Activated naive CD4-positive, alpha-beta T cell treated with anti-CD3 and anti-CD28 coated beads, Interleukin-2, amount 10 ng/mL, durations not matched to agents 7 days and 5 days (primary cell): ENCODE measurements around the gene OR1A1.
"Not testable (repeated sequence)": the region's sequence is repeated elsewhere in the genome, so short reads cannot be mapped to it uniquely, and the experiment has no call there.

ENCODE experiments used
- CTCF ChIA-PET: fragments of 350-600 bp; sonication (Branson Sonifier 250); formaldehyde crosslinking; loops from one replicate; lab custom pipeline; 2021; ENCODE audit warnings: antibody characterized with exemption; lab: Charles Lee
- DNase-seq: peaks from one replicate; pipeline ENCODE4 v3.0.0-alpha.2; 2020
- H3K27ac Mint-ChIP-seq: one replicate; pipeline ENCODE4 v1.8.0; 2021; ENCODE audit warnings: mild to moderate bottlenecking, moderate library complexity, mixed read lengths
- H3K27me3 Mint-ChIP-seq: one replicate; pipeline ENCODE4 v1.8.0; 2021; ENCODE audit warnings: mild to moderate bottlenecking, mixed read lengths
- H3K36me3 Mint-ChIP-seq: one replicate; pipeline ENCODE4 v1.8.0; 2021; ENCODE audit warnings: mixed read lengths
- H3K4me1 Mint-ChIP-seq: one replicate; pipeline ENCODE4 v1.8.0; 2021; ENCODE audit warnings: mixed read lengths
- H3K4me3 Mint-ChIP-seq: one replicate; pipeline ENCODE4 v1.8.0; 2021; ENCODE audit warnings: mild to moderate bottlenecking, moderate library complexity, mixed read lengths
- H3K9me3 Mint-ChIP-seq: one replicate; pipeline ENCODE4 v1.8.0; 2021; ENCODE audit warnings: mixed read lengths

The OR1A1 gene, protein sequence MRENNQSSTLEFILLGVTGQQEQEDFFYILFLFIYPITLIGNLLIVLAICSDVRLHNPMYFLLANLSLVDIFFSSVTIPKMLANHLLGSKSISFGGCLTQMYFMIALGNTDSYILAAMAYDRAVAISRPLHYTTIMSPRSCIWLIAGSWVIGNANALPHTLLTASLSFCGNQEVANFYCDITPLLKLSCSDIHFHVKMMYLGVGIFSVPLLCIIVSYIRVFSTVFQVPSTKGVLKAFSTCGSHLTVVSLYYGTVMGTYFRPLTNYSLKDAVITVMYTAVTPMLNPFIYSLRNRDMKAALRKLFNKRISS

DNA sequence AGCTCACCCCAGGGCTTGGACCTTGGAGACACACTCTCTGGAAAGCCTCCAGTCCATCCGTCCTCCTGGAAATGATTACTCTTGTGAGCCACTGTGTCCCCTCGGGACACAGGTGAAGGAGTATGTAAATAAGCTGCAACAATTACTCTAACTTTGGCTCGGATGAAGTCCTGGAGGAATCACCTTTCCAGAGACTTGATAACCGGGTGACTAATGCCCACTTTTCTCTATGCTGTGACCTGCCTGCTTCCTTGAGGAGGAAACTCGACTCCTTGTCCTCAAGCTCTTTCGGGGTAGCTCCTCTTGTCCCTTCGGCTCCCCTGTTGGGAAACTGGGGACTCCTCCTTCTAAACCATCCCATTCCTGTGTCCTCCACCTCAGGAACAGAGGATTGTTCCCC, at the start of gene OR1A1:
Gene OR1A1, plus strand, starts transcription at position 301 of the 400 bp plus-strand sequence. CDS start 7,954 bp downstream, outside the sequence.
- Mint-ChIP-seq H3K4me1 (no peaks in the 10 kb centered on the region), H3K4me3 (no peak within 1 kb of the TSS), H3K27ac (no peak within 1 kb of the TSS), H3K27me3 (no peaks in the 10 kb centered on the region), H3K9me3 (peaks cover 4% of the 10 kb centered on the region), H3K36me3 (no peaks in the 10 kb centered on the region)
- CTCF ChIA-PET = interaction anchor here (0.6 kb wide), 1 partner anchor 159 kb away, joined by 3 read pairs; no protein-coding TSS in a partner anchor
- DNase-seq = no peak

DNA sequence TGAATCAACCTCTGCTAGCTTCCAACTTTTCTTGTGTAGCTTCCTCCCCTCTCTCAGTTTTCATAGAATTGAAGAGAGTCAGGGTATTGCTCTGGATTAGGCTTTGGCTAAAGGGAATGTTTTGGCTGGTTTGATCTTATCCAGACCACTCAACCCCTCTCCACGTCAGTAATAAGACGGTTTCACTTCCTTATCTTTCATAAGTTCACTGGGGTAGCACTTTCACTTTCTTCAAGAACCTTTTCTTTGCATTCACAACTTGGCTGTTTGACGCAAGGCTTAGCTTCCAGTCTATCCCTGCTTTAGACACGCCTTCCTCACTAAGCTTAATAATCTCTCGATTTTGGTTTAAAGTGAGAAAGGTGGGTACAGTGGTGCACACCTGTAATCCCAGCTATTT, 39.9 kb upstream of the OR1A1 start:
- Mint-ChIP-seq H3K4me1 (peaks cover 3% of the 10 kb centered on the region), H3K9me3 (no peaks in the 10 kb centered on the region), H3K27ac (no peak overlapping the region), H3K36me3 (no peaks in the 10 kb centered on the region), H3K27me3 (peaks cover 6% of the 10 kb centered on the region), H3K4me3 (no peak overlapping the region)
- no peak for DNase-seq
- CTCF ChIA-PET = no interaction called here

DNA sequence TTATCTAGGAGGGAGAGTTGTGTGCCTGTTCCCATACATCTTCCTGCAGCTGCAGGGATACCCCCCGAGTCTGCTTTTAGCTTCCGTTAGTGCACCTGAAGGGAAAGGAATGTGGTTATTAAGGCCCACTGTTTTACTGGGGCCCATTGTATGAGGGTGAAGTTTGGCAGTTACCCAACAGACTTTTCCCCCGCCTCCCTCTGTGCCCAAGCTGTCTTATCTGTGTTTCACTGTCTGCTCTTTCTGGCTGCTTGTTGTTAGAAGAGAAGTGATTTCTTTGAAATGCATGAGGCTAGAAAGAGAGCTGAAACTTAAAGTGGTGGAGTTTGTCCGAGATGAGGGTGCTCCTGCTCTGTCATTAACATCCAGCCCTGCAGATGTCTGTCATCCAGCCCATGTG, 17.5 kb upstream of the OR1A1 start:
- H3K36me3 Mint-ChIP-seq = no peaks in the 10 kb centered on the region
- peaks cover 4% of the 10 kb centered on the region for H3K27me3 Mint-ChIP-seq
- CTCF ChIA-PET = interaction anchor here (0.6 kb wide), 1 partner anchor 310 kb away, joined by 3 read pairs; no protein-coding TSS in a partner anchor
- H3K27ac Mint-ChIP-seq = no peak overlapping the region
- no peaks in the 10 kb centered on the region for H3K4me1 Mint-ChIP-seq
- no peak for DNase-seq
- no peak overlapping the region for H3K4me3 Mint-ChIP-seq
- H3K9me3 Mint-ChIP-seq = no peaks in the 10 kb centered on the region

DNA sequence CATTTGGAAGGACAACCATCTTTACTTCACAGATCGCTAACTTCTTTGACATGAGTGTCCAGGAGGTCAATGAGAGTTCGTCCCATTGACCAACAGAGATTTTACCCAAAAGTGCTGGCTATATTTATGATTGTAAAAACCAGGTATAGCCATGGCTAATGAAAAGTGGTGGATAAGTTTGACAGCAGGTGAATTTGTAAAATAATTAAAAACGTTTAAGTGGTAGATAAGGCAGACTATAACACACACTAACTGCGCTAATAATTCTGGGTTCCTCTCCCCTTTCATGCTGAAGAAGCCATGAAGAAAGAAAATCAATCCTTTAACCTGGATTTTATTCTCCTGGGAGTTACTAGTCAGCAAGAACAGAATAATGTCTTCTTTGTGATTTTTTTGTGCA, 10.2 kb upstream of the OR1A1 start, which contains the start of gene OR1A2:
Gene OR1A2, plus strand, starts transcription at position 301 of the 400 bp plus-strand sequence. Its CDS starts 0 bp downstream, at position 301.
- Mint-ChIP-seq H3K9me3 (peaks cover 4% of the 10 kb centered on the region), H3K36me3 (no peaks in the 10 kb centered on the region), H3K4me3 (no peak within 1 kb of the TSS), H3K4me1 (no peaks in the 10 kb centered on the region), H3K27me3 (peaks cover 6% of the 10 kb centered on the region), H3K27ac (no peak within 1 kb of the TSS)
- CTCF ChIA-PET = no interaction called here
- no peak for DNase-seq

DNA sequence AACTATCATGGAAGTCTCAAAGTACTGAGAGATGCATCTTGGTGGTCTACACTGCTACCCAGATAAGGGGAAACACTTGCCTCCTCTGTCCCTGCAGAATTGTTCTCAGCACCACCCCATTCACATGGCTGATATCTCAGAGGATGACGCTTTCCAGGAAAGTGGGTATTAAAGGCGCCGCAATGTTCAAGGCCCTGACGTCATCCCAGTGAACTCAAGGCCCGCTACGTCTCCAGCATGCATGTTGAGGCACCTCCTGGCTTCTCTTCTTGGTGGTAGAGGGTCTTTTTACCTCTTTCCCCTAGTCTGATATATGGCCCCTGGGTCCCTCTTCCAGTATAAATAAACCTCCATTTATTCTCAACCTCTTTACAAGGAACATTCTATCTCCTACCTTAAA, 1.0 kb downstream of the OR1A1 start:
- no peaks in the 10 kb centered on the region for H3K4me1 Mint-ChIP-seq
- H3K27ac Mint-ChIP-seq = no peak overlapping the region
- CTCF ChIA-PET = no interaction called here
- H3K36me3 Mint-ChIP-seq = no peaks in the 10 kb centered on the region
- H3K4me3 Mint-ChIP-seq = no peak overlapping the region
- H3K27me3 Mint-ChIP-seq = no peaks in the 10 kb centered on the region
- DNase-seq = no peak
- peaks cover 2% of the 10 kb centered on the region for H3K9me3 Mint-ChIP-seq

GRCh38 chr17:3213001-3213400, 5.5 kb downstream of the OR1A1 start:
- Mint-ChIP-seq H3K27ac (no peak overlapping the region), H3K27me3 (peaks cover 4% of the 10 kb centered on the region), H3K4me1 (no peaks in the 10 kb centered on the region), H3K4me3 (no peak overlapping the region), H3K9me3 (peaks cover under 1% of the 10 kb centered on the region), H3K36me3 (no peaks in the 10 kb centered on the region)
- DNase-seq = no peak
- CTCF ChIA-PET = no interaction called here

DNA sequence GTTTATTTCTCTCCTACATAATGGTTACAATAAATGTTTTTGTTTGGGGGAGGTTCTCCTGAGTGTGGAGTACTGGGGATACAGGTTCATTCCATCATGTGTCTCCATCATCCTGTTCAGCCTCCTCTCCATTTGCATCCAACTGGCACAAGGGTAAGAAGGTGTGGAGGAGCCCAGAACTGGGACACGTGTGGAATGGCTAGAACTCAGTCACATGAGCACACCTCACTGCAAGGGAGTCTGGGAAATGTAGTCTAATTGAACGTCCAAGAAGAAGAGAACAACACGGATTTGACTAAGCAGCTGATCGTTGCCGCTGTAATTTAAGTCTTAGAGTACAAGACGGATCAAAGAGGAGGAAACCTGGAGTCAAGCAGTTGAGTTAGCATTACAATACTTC, 6.1 kb downstream of the OR1A1 start:
- DNase-seq = no peak
- no peak overlapping the region for H3K27ac Mint-ChIP-seq
- CTCF ChIA-PET = no interaction called here
- H3K4me3 Mint-ChIP-seq = no peak overlapping the region
- peaks cover 7% of the 10 kb centered on the region for H3K9me3 Mint-ChIP-seq
- no peaks in the 10 kb centered on the region for H3K36me3 Mint-ChIP-seq
- peaks cover 4% of the 10 kb centered on the region for H3K27me3 Mint-ChIP-seq
- H3K4me1 Mint-ChIP-seq = no peaks in the 10 kb centered on the region

DNA sequence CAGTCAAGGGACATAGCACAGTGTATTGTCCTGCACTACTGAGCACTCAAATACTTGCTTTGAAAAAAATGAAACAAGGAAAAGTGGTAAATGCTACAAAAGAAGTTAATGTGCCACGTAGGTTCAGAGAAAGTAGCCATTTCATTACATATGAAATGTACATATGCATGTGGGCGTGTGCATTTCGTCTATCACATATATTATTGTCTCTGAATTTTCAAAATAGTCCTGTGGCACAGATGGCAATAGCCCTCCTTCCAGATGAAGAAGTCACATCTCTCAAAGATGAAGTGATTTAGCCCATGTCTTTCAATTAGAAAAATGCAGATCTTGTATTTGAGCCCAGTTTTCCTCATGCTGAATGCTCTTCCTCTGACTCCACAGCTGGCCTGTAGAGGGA, 12.5 kb downstream of the OR1A1 start:
- H3K27ac Mint-ChIP-seq, H3K36me3 Mint-ChIP-seq, DNase-seq, H3K4me3 Mint-ChIP-seq, CTCF ChIA-PET: not testable (repeated sequence)
- Mint-ChIP-seq H3K9me3 (peaks cover 16% of the 10 kb centered on the region), H3K4me1 (peaks cover 23% of the 10 kb centered on the region), H3K27me3 (peaks cover 13% of the 10 kb centered on the region)

DNA sequence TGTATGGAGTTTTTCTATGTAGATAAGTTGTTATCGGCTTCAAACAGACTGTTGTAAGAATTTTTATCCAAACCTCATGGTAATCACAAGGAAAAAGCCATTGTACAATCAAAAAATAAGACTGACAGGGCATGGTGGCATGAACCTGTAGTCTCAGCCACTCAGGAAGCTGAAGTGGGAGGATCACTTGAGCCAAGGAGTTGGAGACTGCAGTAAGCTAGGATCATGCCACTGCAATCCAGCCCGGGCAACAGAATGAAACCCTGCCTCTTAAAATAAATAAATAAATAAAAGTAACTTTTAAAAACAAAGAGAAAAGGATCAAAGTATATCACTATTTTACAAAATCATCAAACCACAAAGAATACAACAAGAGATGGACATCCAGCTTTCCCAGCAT, 14.4 kb downstream of the OR1A1 start:
- Mint-ChIP-seq H3K4me1 (peaks cover 23% of the 10 kb centered on the region), H3K4me3 (peak overlapping the region; percentile 55), H3K27ac (peak overlapping the region; percentile 81), H3K9me3 (peaks cover 16% of the 10 kb centered on the region), H3K36me3 (peaks cover 6% of the 10 kb centered on the region), H3K27me3 (peaks cover 9% of the 10 kb centered on the region)
- no peak for DNase-seq
- CTCF ChIA-PET = no interaction called here

GRCh38 chr17:3222505-3222904, 15.0 kb downstream of the OR1A1 start:
- Mint-ChIP-seq H3K27me3 (peaks cover 9% of the 10 kb centered on the region), H3K4me1 (peaks cover 23% of the 10 kb centered on the region), H3K9me3 (peaks cover 16% of the 10 kb centered on the region), H3K27ac (peak overlapping the region; percentile 81), H3K4me3 (peak overlapping the region; percentile 55), H3K36me3 (peaks cover 6% of the 10 kb centered on the region)
- DNase-seq = peak; percentile 47
- CTCF ChIA-PET = no interaction called here

- H3K9me3 Mint-ChIP-seq, DNase-seq, H3K27ac Mint-ChIP-seq, H3K36me3 Mint-ChIP-seq, H3K4me3 Mint-ChIP-seq, H3K27me3 Mint-ChIP-seq, CTCF ChIA-PET: not testable (repeated sequence)
- peaks cover 23% of the 10 kb centered on the region for H3K4me1 Mint-ChIP-seq
Measured at GRCh38 chr17:3224721-3225352, 17.4 kb downstream of the OR1A1 start.

- CTCF ChIA-PET, H3K4me1 Mint-ChIP-seq, H3K27me3 Mint-ChIP-seq, H3K9me3 Mint-ChIP-seq, H3K4me3 Mint-ChIP-seq, H3K36me3 Mint-ChIP-seq, DNase-seq, H3K27ac Mint-ChIP-seq: not testable (repeated sequence)
Measured at GRCh38 chr17:3232300-3232699, 24.8 kb downstream of the OR1A1 start.

DNA sequence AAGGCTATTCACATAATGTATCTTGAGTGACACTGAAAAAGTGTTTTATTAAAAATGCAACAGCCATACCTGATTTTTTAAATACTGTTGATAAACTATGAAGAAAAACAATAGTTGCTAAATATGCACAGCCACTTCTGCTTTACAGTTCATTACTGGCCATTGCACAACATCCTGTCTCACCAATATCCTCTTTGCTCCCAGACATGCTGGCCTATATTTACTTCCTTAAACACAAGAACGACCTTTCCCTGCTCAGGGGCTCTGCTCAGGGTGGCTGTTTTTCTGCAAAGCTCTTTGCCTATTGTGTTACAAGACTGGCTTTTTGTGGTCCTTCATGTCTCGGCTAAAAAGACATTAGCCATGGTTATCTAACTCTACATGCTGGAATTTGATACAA, 31.2 kb downstream of the OR1A1 start:
- H3K4me1 Mint-ChIP-seq, H3K9me3 Mint-ChIP-seq, CTCF ChIA-PET, DNase-seq, H3K27me3 Mint-ChIP-seq, H3K4me3 Mint-ChIP-seq, H3K27ac Mint-ChIP-seq, H3K36me3 Mint-ChIP-seq: not testable (repeated sequence)

DNA sequence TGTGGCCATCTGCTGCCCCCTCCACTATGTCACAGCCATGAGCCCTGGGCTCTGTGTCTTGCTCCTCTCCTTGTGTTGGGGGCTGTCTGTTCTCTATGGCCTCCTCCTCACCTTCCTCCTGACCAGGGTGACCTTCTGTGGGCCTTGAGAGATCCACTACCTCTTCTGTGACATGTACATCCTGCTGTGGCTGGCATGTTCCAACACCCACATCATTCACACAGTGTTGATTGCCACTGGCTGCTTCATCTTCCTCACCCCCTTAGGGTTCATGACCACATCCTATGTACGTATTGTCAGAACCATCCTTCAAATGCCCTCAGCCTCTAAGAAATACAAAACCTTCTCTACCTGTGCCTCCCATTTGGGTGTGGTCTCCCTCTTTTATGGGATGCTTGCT, 33.6 kb downstream of the OR1A1 start:
- H3K4me1 Mint-ChIP-seq, H3K36me3 Mint-ChIP-seq, DNase-seq, H3K27me3 Mint-ChIP-seq, H3K4me3 Mint-ChIP-seq, H3K9me3 Mint-ChIP-seq, H3K27ac Mint-ChIP-seq, CTCF ChIA-PET: not testable (repeated sequence)

DNA sequence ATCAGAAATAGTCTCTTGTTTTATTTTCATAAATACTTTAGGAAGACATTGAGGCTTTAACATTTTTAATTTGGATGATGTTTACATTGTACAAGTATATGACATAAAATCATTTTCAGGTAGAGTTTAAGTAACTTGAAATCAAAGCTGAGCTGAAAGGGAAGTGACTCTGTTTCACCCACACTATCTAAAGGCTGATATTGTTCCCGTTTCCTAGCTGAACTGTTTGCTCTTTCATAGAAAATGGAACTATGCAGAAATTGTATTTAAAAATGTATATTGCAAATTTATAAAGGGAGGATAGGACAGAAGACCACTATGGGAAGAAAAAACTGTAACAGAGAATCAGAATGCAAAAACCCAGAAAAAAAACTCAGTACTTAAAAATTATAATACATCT, 37.4 kb downstream of the OR1A1 start:
- CTCF ChIA-PET, H3K36me3 Mint-ChIP-seq, H3K27ac Mint-ChIP-seq, DNase-seq, H3K4me1 Mint-ChIP-seq, H3K27me3 Mint-ChIP-seq, H3K4me3 Mint-ChIP-seq, H3K9me3 Mint-ChIP-seq: not testable (repeated sequence)
